ENCODE results near the gene ETFB. TPM values are rescaled to one million over a fixed set of nuclear protein-coding genes. Genes with fewer than 3 reads are reported as not detected.

ETFB gene
- total RNA-seq, 2 donors from 2014 or later: 32.7 to 56.5 TPM

GRCh38 chr19:51372021-51372648 is 5.9 kb upstream of the ETFB start:
- TF ChIP-seq, protein P1, sequence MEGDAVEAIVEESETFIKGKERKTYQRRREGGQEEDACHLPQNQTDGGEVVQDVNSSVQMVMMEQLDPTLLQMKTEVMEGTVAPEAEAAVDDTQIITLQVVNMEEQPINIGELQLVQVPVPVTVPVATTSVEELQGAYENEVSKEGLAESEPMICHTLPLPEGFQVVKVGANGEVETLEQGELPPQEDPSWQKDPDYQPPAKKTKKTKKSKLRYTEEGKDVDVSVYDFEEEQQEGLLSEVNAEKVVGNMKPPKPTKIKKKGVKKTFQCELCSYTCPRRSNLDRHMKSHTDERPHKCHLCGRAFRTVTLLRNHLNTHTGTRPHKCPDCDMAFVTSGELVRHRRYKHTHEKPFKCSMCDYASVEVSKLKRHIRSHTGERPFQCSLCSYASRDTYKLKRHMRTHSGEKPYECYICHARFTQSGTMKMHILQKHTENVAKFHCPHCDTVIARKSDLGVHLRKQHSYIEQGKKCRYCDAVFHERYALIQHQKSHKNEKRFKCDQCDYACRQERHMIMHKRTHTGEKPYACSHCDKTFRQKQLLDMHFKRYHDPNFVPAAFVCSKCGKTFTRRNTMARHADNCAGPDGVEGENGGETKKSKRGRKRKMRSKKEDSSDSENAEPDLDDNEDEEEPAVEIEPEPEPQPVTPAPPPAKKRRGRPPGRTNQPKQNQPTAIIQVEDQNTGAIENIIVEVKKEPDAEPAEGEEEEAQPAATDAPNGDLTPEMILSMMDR (IDR thresholded peaks at IDR 0.05): no peak
- ATAC-seq (ENCODE audit: insufficient number of reproducible peaks, low FRiP score, low read depth) (no peak), DNase-seq (ENCODE audit: low spot score) (no peak)
- no peaks in the 10 kb centered on the region for H3K36me3 ChIP-seq
- no peaks in the 10 kb centered on the region for H3K9me3 ChIP-seq
- peaks cover 0 to 6% of the 10 kb centered on the region in 2 donors for H3K4me1 ChIP-seq (ENCODE audit: control insufficient read depth in 1 of 2, low read depth in 2 of 2)
- no peak overlapping the region for H3K4me3 ChIP-seq
- H3K27ac ChIP-seq: no peak overlapping the region
- H3K27me3 ChIP-seq (replicated peaks; ENCODE audit: insufficient read depth): no peaks in the 10 kb centered on the region

DNA sequence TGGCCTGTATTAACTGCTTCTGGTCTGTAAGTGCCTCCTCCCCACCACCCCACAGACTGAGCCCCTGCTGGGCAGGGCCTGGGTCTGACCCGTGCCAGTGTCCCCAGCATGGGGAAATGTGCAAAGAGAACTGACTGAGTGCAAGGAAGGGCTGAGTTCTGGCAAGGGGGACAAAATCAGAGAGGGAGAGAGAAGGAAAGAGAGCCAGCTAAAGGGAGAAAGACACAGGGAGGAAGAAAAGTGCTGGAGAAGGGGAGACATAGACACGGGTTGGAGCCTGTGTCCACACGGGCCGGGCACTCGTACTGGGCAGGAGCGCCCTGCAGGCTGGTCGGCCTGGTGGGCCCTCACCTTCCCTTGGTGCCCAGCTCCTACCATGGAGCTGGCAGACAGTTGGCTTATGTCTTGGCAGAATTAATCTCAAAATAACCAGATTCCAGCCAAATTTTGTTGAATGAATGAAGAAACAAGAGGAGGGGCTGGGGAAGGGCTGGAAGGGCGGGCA is 5.0 kb upstream of the ETFB start:
- H3K9me3 ChIP-seq: no peaks in the 10 kb centered on the region
- H3K27me3 ChIP-seq (replicated peaks; ENCODE audit: insufficient read depth): no peaks in the 10 kb centered on the region
- TF ChIP-seq, protein P1 (IDR thresholded peaks at IDR 0.05): no peak
- DNase-seq (ENCODE audit: low spot score): no peak
- H3K4me1 ChIP-seq (ENCODE audit: control insufficient read depth in 1 of 2, low read depth in 2 of 2): peaks cover 0 to 6% of the 10 kb centered on the region in 2 donors
- H3K27ac ChIP-seq: no peak overlapping the region
- no peaks in the 10 kb centered on the region for H3K36me3 ChIP-seq
- no peak for ATAC-seq (ENCODE audit: insufficient number of reproducible peaks, low FRiP score, low read depth)
- no peak overlapping the region for H3K4me3 ChIP-seq

DNA sequence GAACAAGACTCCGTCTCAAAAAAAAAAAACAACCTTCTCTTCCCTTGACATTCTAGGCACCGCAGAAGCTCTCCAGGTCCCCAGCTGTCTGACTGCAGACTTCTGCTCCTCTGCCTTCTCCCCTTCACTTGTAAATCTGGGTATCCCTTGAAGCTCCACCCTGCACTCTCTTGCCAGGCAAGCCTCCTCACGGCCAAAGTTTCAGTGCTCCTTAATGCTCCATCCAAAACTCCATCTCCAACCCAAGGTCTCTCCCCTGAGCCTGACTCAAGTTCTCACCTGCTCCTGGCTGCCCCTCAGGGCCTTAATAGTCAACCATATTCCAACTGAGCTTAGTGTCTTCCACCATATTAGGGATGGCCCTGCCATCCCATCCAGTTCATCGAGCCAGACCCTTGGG is 4.0 kb upstream of the ETFB start:
- TF ChIP-seq, protein P1 (IDR thresholded peaks at IDR 0.05): no peak
- Histone ChIP-seq H3K4me1 (ENCODE audit: control insufficient read depth in 1 of 2, low read depth in 2 of 2) (peaks cover 4 to 12% of the 10 kb centered on the region in 2 donors), H3K27me3 (replicated peaks; ENCODE audit: insufficient read depth) (no peaks in the 10 kb centered on the region), H3K4me3 (no peak overlapping the region), H3K27ac (no peak overlapping the region), H3K36me3 (no peaks in the 10 kb centered on the region), H3K9me3 (no peaks in the 10 kb centered on the region)
- ATAC-seq (ENCODE audit: insufficient number of reproducible peaks, low FRiP score, low read depth): no peak
- no peak for DNase-seq (ENCODE audit: low spot score)

- Histone ChIP-seq H3K36me3 (no peaks in the 10 kb centered on the region), H3K27me3 (replicated peaks; ENCODE audit: insufficient read depth) (no peaks in the 10 kb centered on the region), H3K27ac (peak within 1 kb of the TSS; percentile 57 to 67), H3K4me1 (ENCODE audit: control insufficient read depth in 1 of 2, low read depth in 2 of 2) (peaks cover 7 to 22% of the 10 kb centered on the region in 2 donors), H3K9me3 (no peaks in the 10 kb centered on the region), H3K4me3 (peak within 1 kb of the TSS; percentile 81)
- no peak for ATAC-seq (ENCODE audit: insufficient number of reproducible peaks, low FRiP score, low read depth)
- no peak for DNase-seq (ENCODE audit: low spot score)
- TF ChIP-seq, protein P1 (IDR thresholded peaks at IDR 0.05): no peak
Measured at GRCh38 chr19:51368366-51369282, 2.4 kb upstream of the ETFB start, which contains the start of gene CLDND2. Gene CLDND2 (minus strand): TSS chr19:51369003. CDS start chr19:51368577, 426 bp downstream.
